ENCODE data around the gene CCDC91. TPM values are rescaled to one million over a fixed set of nuclear protein-coding genes. Genes with fewer than 3 reads are reported as not detected.
"Not testable (repeated sequence)": the region's sequence is repeated elsewhere in the genome, so short reads cannot be mapped to it uniquely, and the experiment has no call there.

CCDC91 gene
- total RNA-seq, 1 donor from 2014 or later: 10.0 TPM

DNA sequence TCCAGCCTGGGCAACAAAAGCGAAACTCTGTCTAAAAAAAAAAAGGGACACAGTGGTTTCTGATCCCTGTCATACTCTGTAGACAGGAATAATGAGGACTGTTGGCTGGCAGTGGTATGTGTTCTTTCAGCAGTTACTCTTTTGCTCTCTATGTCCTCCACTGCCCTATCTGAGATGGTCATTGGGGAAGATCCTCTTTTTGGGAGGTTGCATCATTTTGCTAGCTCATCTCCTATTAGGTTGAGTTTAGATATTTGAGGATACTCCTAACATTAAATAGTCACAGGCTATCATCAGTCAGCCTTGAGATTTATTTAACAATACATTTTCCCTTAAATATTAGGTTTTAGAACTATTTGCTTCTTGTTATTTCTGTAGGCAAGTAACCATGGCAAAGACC lies 5.9 kb upstream of the CCDC91 start:
- DNase-seq (ENCODE audit: low read depth, low spot score): no peak

DNA sequence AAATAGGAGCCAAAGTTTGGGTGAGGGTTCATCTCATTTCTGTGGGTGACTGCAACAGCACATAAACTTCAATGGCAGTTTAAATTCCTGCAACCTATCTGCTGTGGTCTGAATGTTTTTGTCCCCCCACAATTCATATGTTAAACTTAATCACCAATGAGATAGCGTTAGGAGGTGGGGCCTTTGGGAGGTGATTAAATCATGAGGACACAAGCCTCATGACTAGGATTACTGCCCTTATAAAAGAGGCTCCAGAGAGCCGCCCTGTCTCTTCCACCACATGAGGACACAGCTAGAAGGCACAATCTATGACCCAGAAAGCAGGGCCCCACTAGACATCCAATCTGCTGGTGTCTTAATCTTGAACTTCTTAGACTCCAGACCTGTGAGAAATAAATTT lies 3.8 kb upstream of the CCDC91 start:
- DNase-seq (ENCODE audit: low read depth, low spot score): no peak

DNA sequence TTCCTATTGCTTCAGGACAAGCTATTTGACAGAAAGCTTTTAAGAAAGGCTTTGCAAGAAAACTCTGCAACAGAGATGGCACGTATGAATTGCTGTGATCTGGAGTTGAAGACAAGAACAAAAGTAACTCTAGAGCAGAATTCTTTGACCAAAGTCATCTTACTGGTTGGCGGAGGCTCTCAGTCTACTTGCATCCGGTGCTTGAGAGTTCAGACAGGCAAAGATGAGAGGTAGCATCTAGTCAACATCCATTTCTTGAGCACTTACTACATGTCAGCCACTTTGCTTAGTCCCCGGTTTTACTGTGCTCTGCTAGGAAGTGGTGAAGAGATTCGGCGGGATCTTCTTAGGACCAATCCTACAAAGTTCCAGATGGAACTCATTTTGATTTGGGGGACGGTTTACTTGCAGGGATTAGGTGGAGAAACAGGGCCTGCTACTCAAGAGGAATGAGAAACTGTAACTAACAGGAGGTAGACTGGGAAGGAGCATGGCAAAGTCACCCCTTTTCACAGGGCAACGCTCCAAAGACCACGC lies 404 bp upstream of the CCDC91 start:
- DNase-seq (ENCODE audit: low read depth, low spot score): no peak

DNA sequence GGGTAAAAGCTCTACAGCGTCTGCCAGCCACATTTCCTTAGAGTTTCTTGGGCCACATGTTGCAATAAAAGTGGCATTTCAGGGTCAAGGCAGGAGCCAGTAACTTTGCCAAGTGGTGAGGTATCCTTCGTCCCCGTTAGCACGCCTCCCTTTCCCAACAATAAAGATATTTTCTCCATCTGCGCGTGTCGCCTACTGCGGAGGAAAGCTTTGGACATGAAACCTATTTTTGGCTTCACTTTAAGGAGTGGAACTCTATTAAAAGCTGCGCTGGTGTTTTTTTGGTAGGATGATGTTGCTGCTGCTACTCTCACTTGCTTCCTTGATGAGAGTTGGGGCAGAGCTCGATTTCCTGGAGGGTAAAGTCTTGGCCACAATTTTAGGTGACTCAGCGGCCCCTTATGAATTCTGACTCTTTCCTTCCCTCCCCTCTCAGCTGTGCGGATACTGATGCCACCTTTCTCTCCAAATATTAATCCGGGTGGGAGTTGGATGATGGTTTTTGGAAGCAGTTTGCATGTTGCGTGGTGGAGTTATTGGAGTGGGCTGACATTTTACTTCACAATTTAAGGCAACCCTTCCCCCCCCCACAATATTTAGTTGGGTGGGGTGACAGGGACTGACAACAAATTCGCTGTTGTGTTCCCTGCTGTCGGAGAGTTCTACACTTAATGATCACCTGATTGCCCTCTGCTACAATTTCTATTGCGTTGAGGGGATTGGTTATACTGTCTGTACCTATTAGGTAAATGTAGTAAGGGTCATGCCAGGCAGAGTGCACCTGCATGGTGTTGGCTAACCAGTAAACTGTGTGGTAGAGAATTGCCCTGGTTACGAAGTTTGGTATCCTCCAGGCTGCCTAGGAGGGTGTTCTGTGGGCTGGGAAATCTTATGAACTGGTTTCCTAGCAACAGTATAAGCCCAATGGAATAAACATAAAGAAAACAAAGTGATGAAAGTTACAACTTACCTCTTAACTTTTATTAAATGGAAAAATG lies 1.1 kb downstream of the CCDC91 start:
- no peak for DNase-seq (ENCODE audit: low read depth, low spot score)

DNA sequence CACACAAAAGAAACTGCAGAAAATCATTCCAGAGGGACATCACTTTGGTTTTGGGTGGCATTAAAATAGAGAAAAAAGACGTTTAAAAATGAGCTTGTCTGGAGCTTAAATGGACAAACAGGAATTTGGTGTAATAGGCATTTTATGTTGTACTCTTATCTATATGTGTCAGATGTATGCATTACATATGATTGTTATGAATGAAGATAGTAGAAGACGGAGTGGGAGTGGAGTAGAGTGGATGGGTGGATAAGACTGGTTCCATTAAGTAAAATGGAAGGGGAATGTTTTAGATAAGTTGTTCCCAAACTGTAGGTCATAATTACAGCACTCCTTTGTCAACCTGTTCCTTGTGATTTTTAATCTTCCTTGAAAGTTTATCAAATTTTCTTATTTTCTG lies 1.9 kb downstream of the CCDC91 start:
- no peak for DNase-seq (ENCODE audit: low read depth, low spot score)

DNA sequence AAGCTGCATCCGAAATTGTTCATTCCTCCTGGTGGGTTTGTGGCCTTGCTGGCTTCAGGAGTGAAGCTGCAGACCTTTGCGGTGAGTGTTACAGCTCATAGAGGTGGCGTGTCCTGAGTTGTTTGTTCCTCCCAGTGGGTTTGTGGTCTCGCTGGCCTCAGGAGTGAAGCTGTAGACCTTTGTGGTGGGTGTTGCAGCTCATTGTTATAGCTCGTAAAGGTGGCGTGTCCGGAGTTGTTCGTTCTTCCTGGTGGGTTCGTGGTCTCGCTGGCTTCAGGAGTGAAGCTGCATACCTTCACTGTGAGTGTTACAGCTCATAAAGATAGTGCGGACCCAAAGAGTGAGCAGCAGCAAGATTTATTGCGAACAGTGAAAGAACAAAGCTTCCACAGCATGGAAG lies 4.4 kb downstream of the CCDC91 start:
- DNase-seq (ENCODE audit: low read depth, low spot score): not testable (repeated sequence)

DNA sequence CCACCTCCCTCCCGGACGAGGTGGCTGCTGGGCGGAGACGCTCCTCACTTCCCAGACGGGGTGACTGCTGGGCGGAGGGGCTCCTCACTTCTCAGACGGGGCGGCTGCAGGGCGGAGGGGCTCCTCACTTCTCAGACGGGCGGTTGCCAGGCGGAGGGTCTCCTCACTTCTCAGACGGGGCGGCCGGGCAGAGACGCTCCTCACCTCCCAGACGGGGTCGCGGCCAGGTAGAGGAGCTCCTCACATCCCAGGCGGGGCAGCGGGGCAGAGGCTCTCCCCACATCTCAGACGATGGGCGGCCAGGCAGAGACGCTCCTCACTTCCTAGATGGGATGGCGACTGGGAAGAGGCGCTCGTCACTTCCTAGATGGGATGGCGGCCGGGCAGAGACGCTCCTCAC lies 10.9 kb downstream of the CCDC91 start:
- DNase-seq (ENCODE audit: low read depth, low spot score): not testable (repeated sequence)

DNA sequence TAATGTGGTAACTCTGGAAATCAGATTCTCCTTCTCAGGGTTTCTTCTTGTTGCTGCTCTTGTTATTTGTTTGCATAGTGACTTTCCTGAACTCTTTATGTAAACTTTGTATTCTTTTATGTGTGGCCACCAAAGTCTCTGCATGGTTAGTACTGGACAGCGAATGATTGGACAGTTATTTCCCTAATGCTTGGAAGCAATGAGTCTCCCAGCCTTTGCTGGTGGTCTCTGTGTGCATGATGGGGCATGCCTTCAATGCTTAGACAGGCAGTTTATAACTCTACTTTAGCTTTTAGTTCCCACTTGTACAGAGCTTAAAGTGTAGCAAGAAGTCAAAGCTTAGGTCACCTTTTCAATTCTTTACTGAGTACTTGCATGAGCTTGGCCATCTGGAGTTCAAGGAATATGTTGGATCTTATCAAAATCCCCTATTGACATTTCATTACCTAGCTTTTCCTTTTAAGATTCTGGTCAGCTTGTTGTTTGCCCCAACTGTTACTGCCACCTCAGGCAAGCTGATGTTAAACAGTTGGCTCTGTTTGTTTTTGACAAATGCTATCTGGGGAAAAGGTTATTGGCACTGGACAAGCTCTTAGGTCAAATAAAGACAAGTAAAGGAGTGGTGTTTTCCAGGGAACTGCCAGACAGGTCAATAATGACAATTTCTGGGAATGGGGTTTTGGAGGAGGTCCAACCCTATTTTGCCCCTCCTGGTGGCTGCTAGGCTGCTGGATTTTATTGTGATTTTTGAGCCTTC lies 12.3 kb downstream of the CCDC91 start:
- DNase-seq (ENCODE audit: low read depth, low spot score): no peak

DNA sequence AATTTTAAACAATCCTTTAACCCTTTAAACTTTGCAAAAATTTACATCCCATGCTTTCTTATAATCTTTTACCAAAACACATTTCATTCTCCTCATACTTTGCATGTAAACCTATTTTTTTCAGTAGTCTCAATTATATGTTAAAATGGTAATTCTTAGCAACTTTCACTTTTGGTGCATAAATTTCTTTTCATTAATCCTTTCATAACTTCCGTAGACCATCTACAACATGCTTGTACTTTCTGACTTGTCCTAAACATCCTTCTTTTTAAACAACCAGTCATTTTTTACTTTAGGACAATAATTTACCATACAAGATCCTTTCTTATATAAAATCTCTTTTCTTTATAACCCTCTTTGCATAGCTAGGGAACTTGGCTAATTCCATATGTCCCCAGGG lies 19.5 kb downstream of the CCDC91 start:
- no peak for DNase-seq (ENCODE audit: low read depth, low spot score)

DNA sequence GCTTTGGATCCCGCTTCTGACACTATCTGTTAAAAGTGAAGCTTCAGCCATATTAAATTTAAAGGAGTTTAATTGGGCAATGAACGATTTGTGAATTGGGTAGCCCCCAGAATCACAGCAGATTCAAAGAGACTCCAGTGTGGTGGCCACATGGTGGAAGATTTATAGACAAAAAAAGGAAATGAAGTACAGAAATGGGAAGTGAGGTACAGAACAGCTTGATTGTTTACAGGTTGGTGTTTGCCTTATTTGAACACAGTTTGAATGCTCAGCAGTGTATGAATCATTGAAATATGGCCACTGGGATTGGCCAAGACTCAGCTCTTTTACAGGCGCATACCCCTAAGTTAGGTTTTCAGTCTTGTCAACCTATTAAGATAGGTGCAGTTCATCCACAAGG lies 21.9 kb downstream of the CCDC91 start:
- no peak for DNase-seq (ENCODE audit: low read depth, low spot score)

DNA sequence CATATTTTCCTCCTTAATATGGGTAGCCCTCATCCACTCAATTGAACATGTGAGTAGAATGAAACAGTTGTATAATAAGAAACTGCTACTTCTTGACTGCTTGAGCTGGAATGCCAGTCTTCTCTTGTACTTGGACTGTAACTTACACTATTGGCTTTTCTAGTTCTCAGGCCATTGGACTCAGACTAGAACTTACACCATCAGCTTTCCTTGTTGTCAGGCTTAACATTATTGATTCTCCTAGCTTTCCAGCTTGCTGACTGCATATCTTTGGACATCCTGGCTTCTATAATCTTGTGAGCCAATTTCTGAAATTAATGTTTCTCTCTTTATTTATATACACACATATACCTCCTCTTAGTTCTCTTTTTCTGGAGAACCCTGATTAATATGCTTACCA lies 24.8 kb downstream of the CCDC91 start:
- no peak for DNase-seq (ENCODE audit: low read depth, low spot score)

DNA sequence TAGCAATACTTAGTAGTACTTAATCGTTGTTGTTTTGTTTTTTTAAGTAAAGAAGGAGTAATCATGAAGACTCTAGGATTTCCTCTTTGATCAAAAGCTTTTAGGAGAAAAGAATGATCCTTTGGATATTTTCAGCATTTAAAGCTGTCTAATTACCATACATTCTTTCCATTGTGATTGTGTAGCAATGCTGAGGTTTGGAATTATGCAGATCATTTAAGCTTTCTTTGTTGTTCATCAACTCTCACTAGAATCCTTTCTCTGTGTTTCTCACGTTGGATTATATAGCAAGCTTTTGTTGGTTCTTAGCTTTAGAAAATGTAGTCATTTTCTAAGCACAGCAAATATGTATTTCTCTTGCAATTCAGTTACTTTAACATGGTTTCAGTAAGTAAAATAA lies 25.8 kb downstream of the CCDC91 start:
- no peak for DNase-seq (ENCODE audit: low read depth, low spot score)

DNA sequence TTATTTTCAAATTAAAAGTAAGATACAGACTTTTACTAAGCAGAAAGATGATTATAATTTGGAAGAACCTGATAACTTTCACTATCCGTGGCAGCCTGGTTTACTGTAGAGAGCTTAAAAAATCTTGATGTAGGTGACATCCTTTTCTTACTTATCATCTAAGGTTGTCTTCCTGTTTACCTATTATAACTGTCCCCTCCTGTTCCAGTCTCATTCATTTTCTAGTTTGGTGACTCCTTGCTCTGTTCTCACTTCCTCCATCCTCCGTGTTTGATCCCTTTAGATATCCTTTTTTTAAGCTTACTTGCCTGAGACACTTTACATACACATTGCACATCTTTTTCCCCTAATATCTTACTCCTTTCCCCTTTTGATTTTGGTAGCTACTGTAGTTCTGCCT lies 27.5 kb downstream of the CCDC91 start:
- DNase-seq (ENCODE audit: low read depth, low spot score): no peak

DNA sequence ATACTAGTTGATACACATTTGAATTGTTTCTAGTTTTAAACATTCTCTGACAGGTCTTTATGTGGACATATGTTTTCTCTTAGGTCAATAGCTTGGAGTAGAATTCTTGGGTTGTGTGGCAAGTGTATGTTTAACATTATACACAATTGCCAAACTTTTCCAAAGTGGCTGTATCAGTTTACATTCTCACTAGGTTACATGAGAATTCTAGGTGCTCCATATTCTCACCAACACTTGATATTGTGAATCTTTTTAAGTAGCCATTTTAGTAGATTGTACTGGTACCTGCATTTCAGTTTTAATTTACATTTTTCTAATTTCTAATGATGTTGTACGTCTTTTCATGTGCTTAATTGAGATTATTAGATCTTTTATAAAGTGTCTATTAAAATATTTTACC lies 28.6 kb downstream of the CCDC91 start:
- DNase-seq (ENCODE audit: low read depth, low spot score): no peak

DNA sequence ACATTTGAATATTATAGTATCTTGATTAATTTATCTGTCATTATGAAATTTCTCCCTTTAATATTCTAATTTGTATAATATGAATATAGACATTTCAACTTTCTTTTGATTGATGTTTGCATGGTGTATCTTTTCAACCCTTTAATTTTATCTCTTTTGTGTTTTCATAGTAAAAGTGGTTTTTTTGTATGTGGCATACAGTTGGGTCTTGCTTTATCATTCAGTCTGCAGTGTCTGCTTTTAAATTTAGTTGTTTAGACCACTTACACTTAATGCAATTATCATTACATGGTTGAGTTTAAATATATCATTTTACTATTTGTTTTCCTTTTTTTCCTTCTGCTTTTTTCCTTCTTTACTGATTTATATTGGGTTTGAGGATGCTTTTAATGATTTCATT lies 29.6 kb downstream of the CCDC91 start:
- no peak for DNase-seq (ENCODE audit: low read depth, low spot score)

DNA sequence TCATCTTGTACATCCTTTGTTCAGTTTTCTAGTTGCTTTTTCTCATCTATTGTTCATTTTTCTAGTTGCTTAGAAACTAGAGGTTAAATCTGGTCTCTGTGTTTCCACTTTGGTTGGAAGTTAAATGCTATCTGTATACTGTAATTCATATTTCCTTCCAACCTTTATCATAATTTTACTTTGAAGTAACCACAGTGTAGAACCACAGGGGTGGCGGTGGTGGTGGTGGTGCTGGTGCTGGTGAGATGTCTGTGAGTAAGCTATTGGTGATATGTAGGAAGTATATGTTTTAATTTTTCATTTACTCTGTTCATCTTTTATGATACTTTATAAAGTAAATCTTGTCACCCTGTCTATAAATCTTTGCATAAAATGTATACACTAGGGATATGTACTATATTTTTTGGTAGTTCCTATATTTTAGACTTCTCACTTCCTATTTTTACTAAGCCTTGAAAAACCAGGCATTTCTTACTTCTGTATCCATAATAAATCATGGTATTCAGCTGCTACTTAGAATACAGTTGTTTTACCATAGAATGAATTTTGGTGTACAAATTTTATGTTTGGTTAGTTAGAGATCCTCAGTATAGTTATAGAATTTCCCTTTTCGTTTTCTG lies 31.9 kb downstream of the CCDC91 start:
- DNase-seq (ENCODE audit: low read depth, low spot score): no peak

DNA sequence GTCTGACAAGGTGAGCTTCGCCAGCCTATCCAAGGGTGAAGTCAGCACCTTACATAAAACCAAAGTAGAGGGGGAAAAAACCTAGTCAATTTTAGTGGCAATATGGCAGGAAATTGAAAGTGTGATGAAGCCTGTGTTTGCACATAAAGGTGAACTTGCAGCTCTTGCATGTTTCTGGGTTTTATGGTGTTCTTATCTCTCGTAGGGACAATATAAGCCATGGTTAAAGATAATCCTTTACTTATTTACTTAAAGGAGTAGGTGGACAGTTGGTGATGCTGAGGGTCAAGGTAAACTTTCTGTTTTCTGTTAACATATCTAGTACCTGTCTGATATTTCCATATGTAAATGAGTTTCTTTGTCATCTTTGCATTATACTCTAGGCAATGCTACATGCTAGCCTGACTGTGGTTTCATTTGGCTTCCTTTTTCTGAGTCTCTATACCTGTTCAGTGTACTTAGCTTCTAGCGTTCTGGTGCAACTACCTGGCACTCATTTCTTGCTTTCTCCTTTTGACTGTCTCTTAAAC lies 32.8 kb downstream of the CCDC91 start:
- no peak for DNase-seq (ENCODE audit: low read depth, low spot score)

DNA sequence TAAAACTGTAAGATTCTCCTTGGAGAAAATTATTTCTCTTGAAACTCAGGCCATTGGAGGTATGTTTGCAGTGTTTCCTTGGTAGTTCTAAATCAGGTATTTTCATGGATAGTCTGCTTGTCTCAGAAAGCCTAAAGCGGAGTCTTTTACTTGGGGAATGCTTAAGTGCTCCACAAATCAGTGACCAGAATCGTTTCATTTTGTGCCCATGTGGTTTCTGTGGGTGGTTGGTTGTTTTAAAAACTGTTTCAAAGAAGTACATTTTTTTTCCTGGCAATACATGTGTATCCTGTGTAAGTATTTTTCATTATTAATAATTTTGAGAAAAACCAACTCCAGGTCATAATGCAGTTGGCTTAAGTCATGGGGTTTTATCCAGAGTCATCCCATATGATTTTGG lies 33.6 kb downstream of the CCDC91 start:
- DNase-seq (ENCODE audit: low read depth, low spot score): no peak

DNA sequence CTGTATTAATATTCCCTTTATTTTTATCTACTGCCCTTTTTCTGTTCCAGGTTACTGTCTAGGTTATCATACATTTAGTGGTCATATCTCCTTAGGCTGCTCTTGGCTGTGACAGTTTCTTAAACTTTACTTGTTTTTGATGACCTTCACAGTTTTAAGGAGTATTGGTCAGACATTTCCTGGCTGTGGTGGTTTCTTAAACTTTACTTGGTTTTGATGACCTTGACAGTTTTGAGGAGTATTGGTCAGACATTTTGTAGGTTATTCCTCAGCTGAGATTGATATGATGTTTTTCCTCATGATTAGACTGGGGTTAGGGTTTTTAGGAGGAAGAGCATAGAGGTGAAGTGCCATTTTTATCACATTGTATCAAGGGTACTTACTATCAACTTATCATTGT lies 36.4 kb downstream of the CCDC91 start:
- no peak for DNase-seq (ENCODE audit: low read depth, low spot score)

DNA sequence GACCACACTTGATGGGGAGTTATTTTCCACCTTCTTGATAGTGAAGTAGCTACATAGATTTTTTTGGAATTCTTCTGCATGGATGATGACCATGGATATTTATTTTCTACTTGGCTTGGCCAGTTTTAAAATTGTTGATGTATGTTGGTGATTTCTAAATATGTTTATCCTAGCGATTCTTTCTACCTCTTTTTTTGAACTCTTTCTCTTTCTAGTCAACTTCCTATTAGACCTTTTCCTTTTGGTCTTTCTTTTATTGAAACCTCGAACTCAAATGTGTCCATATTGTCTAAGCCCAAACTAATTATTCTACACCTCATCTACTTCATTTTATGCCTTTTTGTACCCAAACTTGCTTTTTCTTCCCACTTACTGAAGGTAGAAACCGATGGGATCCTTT lies 37.0 kb downstream of the CCDC91 start:
- DNase-seq (ENCODE audit: low read depth, low spot score): no peak

DNA sequence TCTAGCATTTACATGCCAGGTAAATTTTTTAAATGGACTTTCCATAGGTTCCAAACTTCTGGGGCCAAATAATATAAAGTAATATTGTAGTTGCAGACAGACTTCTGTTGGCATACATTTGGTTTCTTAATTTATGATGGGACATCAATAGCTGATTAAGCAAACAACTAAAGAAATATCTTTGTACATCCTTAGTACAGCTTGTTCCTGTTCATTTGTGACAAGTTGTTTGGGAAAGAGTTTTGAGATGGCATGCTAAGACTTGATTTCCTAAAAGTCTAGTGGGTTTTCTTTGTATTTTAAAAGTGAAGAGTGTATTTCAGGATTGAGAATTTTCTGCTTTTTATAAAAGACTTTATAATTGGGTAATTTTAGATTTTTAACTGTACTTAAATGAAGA lies 41.0 kb downstream of the CCDC91 start:
- no peak for DNase-seq (ENCODE audit: low read depth, low spot score)
